ENCODE results near the gene EPO. TPM values are rescaled to one million over a fixed set of nuclear protein-coding genes. Genes with fewer than 3 reads are reported as not detected.

Gene EPO
- total RNA-seq, 2 experiments from 2014 or later, result not detected

DNA sequence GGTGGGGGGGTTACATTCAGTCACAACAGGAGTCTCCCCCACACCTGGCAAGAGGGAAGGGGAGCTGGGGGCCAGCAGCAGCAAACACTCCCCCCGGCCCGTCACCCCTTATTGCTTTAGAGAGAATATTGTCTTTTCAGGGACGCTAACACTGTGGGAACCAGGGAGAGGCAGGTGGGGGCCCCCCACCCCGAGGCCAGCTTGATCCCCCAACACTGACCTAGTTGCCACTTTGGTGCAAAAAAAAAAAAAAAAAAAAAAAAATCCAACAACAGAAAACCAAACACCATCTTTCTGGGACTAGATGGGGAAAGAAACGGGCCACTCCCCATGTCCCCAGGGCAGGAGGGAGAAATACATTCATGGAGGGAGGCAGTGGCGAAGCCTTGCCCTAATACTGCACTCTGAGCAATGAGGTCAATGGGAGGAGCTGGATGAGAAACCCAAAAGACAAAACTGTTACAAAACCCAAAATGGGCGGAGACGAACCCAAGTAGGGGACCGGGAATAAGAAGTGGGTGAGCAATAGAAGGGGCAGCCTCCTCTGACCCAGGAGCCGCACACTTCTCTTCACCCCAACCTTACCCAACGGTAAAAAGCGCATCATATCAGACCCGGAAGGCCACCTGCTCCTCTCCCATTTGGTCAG lies 40.2 kb upstream of the EPO start:
- no peak overlapping the region for H3K4me3 Mint-ChIP-seq
- H3K36me3 Mint-ChIP-seq, result peaks cover 20% of the 10 kb centered on the region
- DNase-seq, result no peak
- H3K27ac Mint-ChIP-seq, result peak overlapping the region; percentile 9
- no peaks in the 10 kb centered on the region for H3K27me3 Mint-ChIP-seq
- H3K9me3 Mint-ChIP-seq, result no peaks in the 10 kb centered on the region
- peaks cover 28% of the 10 kb centered on the region for H3K4me1 Mint-ChIP-seq

DNA sequence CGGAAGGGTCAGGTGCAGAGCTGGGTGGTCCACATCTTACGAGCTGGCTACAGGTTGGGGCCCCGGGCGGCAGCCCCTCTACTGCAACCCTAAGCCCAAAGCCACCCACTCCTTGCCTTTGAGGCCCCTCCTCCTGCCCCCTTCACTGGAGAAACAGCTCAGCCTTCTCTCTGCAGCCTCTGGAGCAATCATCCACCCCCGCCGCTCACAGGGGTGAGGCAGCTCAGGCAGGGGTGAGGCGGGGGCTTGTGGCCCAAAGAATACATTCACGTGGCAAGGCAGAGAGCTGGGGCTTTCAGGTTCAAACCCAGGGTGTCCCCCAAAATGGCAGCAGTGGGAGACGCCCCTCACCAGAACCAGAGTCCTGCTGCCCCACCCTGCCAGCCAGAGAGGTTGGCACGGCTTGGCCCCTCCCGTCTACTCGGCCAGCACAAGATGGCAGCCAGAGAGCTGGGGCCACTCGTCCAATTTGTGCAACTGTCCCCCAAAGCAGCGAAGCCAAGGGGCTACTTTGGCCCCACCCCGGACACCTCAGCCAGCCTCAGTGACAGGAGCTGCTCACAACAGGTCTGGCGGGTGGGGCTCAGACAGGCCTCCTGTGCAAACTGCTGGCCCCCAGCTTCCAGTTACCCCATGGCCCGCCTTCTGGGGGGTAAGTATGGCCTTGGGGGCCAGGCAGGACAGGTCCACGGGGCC lies 39.5 kb upstream of the EPO start:
- Mint-ChIP-seq H3K27ac (no peak overlapping the region), H3K27me3 (no peaks in the 10 kb centered on the region), H3K36me3 (peaks cover 20% of the 10 kb centered on the region), H3K4me1 (peaks cover 28% of the 10 kb centered on the region), H3K9me3 (no peaks in the 10 kb centered on the region), H3K4me3 (no peak overlapping the region)
- DNase-seq, result no peak

DNA sequence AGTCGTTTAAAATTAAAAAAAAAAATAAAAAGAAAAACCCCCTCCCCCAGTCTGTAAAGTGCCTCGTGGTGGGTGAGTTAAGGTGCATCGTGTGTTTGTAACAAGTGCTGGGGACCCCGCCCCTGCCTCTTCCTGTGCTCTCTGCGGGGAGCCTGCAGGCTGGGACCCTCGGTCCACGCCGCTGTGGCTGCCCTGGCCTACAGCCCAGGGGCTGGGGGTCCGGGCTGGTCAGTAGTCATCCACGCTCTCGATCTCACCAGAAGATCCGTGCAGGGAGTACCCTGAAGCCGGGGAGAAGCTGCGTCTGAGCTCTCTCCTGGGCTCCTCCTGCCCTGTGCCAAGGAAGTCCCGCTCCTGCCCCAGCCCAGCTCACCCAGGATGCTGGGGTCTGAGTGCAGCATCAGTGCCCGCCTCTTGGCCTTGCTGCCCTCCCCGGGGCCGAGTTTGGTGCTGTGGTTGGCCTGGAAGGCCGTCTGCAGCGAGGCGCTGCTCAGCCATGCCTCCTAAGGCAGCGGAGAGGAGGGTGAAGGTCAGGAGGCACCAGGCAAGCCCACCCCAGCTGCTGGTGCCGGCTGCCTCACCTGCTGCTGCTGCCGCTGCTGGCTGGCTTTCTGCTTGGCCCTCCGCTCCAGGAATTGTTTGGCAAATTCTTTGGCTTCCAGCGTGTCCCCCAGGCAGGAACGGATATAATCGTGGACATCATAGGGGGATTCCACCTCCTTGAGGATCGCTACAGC lies 38.6 kb upstream of the EPO start:
- H3K27ac Mint-ChIP-seq, result no peak overlapping the region
- H3K9me3 Mint-ChIP-seq, result no peaks in the 10 kb centered on the region
- H3K36me3 Mint-ChIP-seq, result peaks cover 15% of the 10 kb centered on the region

DNA sequence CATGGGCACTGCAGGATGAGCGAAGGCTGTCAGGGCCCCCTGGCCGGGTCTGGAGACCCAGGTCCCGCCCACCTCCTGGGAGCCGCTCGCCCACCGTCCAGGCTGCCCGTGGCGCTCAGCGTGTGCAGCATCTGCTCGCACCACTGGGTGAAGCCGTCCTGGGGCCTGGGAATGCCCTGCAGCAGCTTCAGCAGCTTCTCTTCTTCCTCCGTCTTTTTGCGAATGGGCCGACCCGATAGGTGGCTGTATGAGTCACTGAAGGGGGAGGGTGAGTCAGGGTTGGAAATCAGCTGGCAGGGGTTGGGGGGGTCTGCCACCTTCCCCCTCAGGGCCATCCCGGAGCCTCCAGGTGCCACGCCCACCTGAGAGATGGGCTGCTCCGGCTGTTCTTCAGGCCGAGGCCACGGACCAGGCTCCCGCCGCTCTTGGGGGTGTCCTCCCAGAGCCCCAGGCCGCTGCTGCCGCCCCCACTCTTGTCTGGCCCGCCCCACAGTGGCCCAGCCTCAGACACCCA lies 38.0 kb upstream of the EPO start:
- DNase-seq, result no peak

More for the DNA sequence above, 38.6 kb upstream of the EPO start:
- Mint-ChIP-seq H3K4me1 (peaks cover 24% of the 10 kb centered on the region), H3K27me3 (no peaks in the 10 kb centered on the region), H3K4me3 (no peak overlapping the region)
- no peak for DNase-seq

DNA sequence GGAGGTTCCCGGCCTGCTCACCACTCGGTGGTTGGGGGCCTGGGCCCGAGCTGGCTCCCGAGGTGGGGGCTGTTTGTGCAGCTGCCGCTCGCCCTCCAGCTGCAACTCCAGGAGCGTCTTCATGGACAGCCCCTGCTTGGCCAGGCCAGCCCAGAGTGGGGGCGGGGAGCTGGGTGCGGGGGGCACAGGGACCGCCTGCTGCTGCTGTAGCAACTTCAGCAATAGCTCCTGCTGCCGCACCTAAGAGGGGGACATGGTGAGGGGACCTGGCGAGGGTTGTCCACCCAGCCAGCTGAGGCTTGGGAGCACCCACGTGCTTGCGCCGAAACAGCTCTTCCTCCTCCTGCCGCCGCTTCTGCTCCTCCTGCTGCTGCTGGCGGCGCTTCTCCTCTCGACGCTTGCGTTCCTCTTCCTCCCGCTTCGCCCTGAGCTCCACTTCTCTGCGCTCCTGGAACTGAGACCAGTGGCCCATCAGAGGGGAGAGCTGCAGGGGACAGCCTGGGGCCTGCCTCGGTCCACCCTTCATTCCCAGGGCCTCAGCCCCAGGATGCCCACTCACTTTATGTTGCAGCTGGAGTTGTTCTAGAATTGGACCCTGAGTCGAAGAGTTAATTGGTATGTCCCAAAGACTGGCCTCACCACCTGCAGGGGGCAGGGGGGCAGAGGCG lies 37.1 kb upstream of the EPO start:
- no peak for DNase-seq
- Mint-ChIP-seq H3K4me3 (no peak overlapping the region), H3K9me3 (no peaks in the 10 kb centered on the region), H3K27ac (no peak overlapping the region), H3K4me1 (peaks cover 18% of the 10 kb centered on the region), H3K36me3 (peaks cover 9% of the 10 kb centered on the region), H3K27me3 (no peaks in the 10 kb centered on the region)

More for the DNA sequence above, 38.0 kb upstream of the EPO start:
- peaks cover 20% of the 10 kb centered on the region for H3K4me1 Mint-ChIP-seq
- H3K4me3 Mint-ChIP-seq, result no peak overlapping the region
- H3K27me3 Mint-ChIP-seq, result no peaks in the 10 kb centered on the region
- no peak overlapping the region for H3K27ac Mint-ChIP-seq
- H3K9me3 Mint-ChIP-seq, result no peaks in the 10 kb centered on the region
- H3K36me3 Mint-ChIP-seq, result peaks cover 14% of the 10 kb centered on the region

DNA sequence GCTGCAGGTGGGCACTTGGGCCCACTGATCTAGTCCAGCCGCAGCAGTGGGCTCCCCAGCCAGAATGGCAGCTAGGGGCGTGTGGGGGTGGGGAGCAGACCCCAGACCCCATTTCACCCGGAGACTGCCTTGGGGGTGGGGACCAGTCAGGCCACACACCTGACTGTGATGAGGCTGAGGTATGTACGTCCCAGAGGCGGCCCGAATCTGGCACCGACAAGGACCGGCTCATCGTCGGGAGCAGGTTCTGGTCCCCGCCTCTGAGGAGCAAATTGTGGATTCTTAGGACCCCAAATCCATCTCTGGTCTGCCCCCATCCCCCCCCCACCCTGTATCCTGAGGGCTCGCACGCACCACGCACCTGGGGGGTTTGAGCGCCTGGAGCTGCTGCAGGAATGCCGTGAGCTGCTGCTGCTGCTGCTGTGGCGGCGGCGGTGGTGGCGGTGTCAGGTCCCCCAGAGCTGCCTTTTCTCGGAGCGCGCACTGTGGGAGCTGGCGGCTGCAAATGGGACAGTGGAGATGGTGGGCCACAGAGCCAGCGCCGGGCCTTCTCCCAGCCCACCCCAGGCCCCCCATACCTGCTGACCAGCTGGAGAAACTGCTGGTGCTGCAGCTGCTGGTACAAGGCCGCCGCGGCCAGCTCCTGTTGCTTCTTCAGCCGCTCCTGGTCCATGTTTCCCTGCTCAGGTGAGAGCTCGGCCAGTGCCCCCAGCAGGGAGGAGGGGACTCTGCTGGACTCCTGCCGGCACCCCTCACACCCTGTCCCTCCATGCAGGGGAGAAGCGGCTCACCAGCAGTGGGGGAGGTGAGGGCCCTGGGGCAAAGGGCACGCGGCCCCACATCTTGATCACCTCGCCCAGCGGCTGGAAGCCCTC lies 36.4 kb upstream of the EPO start:
- no peaks in the 10 kb centered on the region for H3K9me3 Mint-ChIP-seq
- no peak overlapping the region for H3K27ac Mint-ChIP-seq
- no peak overlapping the region for H3K4me3 Mint-ChIP-seq
- peaks cover 4% of the 10 kb centered on the region for H3K36me3 Mint-ChIP-seq
- H3K27me3 Mint-ChIP-seq, result no peaks in the 10 kb centered on the region
- peaks cover 18% of the 10 kb centered on the region for H3K4me1 Mint-ChIP-seq
- no peak for DNase-seq

DNA sequence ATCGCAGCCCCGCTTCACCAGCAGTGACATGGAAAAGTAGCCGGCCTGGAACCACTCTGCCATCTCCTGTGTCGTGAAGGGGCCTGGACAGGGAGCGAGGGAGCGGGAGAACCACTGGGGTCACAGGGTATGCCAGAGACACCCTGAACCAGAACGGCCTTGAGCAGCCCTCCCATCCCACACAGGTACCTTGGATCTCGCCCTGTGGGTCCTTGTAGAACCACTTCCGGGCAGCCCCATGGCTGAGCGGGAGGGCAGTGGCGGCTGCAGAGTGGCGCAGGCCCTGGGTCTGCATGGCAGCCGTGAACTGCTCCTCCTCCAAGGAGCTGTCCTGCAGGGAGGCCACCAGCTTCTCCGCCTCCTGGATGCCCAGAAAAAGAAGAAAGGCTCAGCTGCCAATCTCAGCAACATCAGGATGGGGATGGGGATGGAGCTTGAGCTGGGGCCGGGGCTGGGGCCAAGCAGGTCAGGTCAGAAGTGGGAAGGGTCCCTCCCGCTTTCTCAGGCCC lies 35.7 kb upstream of the EPO start:
- no peak for DNase-seq
- H3K27me3 Mint-ChIP-seq, result no peaks in the 10 kb centered on the region
- peaks cover 2% of the 10 kb centered on the region for H3K36me3 Mint-ChIP-seq
- H3K4me1 Mint-ChIP-seq, result peaks cover 19% of the 10 kb centered on the region
- H3K27ac Mint-ChIP-seq, result no peak overlapping the region
- no peak overlapping the region for H3K4me3 Mint-ChIP-seq
- no peaks in the 10 kb centered on the region for H3K9me3 Mint-ChIP-seq

DNA sequence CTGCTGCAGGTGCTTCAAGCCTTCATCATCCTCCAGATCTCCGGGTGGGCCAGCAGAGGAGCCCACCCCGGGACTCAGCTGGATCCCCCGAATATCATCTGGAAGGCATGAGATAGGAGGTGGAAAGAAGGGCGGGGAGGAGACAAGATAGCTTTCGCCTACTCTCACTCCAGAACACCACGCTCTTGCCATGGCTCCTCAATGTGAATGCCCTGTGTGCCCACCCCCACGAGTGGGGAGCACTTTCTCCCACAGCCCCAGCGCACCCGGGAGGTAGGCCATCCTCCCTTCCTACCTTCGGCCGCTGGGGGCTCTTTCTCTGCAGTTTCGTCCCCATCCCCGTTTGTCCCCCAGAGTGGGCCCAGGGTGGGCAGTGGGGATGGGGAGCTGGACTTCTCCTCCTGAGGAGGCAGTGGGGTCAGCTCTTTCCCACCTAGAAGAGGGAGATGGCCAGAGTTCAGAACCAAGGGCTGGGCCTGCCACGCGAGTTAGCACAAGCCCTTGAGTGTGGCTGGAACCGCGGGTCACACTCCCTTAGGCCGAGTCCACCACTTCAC lies 35.1 kb upstream of the EPO start:
- no peaks in the 10 kb centered on the region for H3K27me3 Mint-ChIP-seq
- H3K9me3 Mint-ChIP-seq, result no peaks in the 10 kb centered on the region
- no peak overlapping the region for H3K27ac Mint-ChIP-seq
- peaks cover under 1% of the 10 kb centered on the region for H3K36me3 Mint-ChIP-seq
- DNase-seq, result no peak
- peaks cover 18% of the 10 kb centered on the region for H3K4me1 Mint-ChIP-seq
- H3K4me3 Mint-ChIP-seq, result no peak overlapping the region

DNA sequence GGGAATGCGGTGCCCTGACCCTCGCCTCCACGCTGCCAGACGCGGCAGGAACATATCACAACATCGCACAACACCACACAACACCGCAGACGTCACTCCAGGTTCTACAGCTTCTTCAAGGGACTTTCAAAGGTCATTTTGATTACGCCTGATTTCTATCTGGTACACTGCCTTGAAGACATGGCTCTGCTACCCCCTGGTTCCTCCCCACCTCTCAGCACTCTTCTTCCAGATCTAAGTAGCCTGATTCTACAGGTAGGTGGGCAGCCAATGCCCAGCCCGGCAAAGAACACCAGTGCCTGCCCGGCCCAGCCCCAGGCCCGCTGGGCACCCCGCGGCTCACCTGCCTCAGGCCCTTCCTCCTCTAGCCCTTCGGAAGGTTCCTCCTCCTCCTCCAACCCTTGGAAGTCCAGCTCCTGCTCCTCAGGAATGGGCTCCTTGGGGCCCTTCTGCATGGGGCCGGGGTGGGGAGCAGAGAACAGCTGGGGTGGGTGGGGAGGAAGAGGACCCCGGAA lies 34.6 kb upstream of the EPO start:
- H3K4me1 Mint-ChIP-seq, result peaks cover 15% of the 10 kb centered on the region
- H3K27ac Mint-ChIP-seq, result no peak overlapping the region
- DNase-seq, result no peak
- H3K27me3 Mint-ChIP-seq, result no peaks in the 10 kb centered on the region
- no peaks in the 10 kb centered on the region for H3K9me3 Mint-ChIP-seq
- H3K4me3 Mint-ChIP-seq, result no peak overlapping the region
- no peaks in the 10 kb centered on the region for H3K36me3 Mint-ChIP-seq

DNA sequence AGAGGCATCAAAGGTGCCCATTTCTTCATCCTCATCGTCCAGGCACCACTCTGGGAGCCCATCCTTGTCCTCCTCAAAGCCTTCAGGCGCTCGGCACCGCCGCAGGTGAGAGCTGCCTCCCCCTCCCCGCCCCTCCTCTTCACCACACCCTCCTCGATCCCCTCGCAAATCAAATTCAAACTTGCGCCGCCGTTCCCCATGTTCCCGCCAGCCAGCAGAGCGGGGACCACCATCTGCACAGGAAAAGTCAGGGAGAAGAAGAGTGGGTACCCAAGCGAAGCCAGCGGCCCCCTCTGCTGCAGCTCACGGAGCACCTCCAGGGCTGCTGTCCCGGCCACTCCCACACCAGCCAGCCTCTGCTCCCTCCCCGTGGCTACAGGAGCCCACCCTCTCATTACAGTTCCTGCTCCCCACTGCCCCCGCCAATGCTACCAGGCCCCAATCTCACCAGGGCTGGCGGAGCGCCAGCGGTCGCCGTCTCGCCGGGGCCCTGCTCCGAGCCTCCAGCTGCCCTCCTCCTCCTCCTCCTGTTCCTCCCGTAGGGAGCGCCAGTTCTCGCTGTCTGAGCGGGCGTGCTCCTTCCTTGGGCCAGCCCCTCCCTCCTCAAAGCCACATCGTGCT lies 34.0 kb upstream of the EPO start:
- no peaks in the 10 kb centered on the region for H3K27me3 Mint-ChIP-seq
- no peak overlapping the region for H3K27ac Mint-ChIP-seq
- no peaks in the 10 kb centered on the region for H3K36me3 Mint-ChIP-seq
- no peaks in the 10 kb centered on the region for H3K9me3 Mint-ChIP-seq
- no peak for DNase-seq
- no peak overlapping the region for H3K4me3 Mint-ChIP-seq
- peaks cover 15% of the 10 kb centered on the region for H3K4me1 Mint-ChIP-seq

DNA sequence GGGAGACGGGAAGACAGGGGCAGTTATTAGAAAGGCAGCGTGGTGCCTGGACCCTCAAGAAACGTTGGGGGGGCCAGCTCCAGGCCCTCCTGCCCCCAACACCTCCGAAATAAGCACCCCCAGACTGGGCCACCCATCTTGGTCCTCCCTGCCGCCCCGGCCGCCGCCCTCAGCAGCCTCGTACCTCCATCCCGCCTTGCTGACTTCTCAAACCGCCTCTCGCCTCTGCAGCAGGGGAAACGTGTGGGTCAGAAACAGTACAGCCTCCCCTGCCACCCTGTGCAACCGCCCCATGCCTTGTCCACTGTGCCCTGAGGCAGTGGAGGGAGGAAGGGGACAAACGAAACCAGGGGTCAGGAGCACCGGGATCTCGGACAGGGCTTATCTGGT lies 33.5 kb upstream of the EPO start:
- no peak for DNase-seq
- no peaks in the 10 kb centered on the region for H3K9me3 Mint-ChIP-seq
- peaks cover 15% of the 10 kb centered on the region for H3K4me1 Mint-ChIP-seq
- H3K27me3 Mint-ChIP-seq, result no peaks in the 10 kb centered on the region
- no peak overlapping the region for H3K27ac Mint-ChIP-seq
- H3K4me3 Mint-ChIP-seq, result no peak overlapping the region
- H3K36me3 Mint-ChIP-seq, result peaks cover 2% of the 10 kb centered on the region

DNA sequence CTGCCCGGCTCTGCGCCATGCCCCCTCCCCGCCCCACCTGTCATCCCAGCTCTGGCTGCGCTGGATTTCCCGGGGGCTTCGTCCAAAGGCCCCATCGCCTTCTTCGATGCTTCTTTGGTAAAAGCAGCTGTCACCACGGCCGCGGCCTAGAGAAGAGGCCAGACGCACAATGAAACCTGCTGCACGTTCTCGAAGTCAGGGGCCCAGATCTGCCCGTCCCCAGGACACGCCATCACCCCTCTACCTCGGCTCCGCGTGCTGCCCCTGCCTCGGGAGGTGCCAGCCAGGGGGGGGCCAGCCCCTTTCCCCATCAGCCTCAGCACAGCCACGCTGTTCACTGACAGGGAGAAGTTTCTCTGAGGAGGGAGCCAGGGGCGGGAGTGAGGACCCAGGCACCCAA lies 33.0 kb upstream of the EPO start:
- Mint-ChIP-seq H3K27ac (no peak overlapping the region), H3K4me1 (peaks cover 18% of the 10 kb centered on the region), H3K27me3 (no peaks in the 10 kb centered on the region)

DNA sequence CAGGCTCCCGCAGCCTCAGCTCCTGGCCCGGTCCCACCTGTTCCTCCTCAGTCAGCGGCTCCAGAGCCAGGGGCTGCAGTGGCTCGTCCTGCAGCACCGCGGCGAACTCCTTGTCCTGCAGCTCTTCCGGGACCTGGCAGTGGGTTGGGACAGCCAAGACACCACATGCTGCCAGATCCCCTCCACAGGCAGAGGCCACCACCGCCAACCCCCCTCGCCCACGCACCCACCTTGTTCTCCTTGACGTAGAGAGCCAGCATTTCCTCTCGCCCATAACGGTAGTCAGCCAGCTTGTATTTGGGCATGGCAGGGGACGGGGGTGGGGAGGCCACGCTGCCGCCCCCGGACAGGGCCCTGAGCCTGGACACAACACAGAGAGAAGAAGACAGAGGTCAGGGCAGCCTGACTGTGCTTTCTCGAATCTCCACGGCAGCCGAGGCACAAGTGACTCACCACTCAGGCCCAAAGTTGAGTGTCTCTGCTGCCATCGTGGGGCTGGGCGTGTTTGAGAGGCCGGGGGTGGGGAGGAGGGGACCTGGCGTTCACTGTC lies 32.4 kb upstream of the EPO start:
- Mint-ChIP-seq H3K36me3 (peaks cover 7% of the 10 kb centered on the region), H3K9me3 (no peaks in the 10 kb centered on the region), H3K27ac (peak overlapping the region; percentile 54), H3K4me1 (peaks cover 22% of the 10 kb centered on the region), H3K27me3 (no peaks in the 10 kb centered on the region), H3K4me3 (no peak overlapping the region)
- DNase-seq, result no peak

More for the DNA sequence above, 33.0 kb upstream of the EPO start:
- Mint-ChIP-seq H3K36me3 (peaks cover 2% of the 10 kb centered on the region), H3K4me3 (no peak overlapping the region), H3K9me3 (no peaks in the 10 kb centered on the region)
- DNase-seq, result no peak
